GM18951 (cell line): ENCODE measurements around the gene ANKS1A.

Experiments
- POLR2A ChIP-seq: IDR thresholded peaks from 4 replicates; pipeline ENCODE4 v1.6.1; 2011; ENCODE audit warnings: mild to moderate bottlenecking; ENCODE audit not compliant: insufficient read length, insufficient read depth; ENCODE audit errors: extremely low read depth
- in situ Hi-C: fragments of 300-500 bp; cut with MboI; formaldehyde crosslinking; loops from one replicate; pipeline ENCODE4 v1.12.0; 2022; ENCODE audit warnings: low sequenced_read_pairs, mixed read lengths, inconsistent platforms; ENCODE audit not compliant: unreplicated experiment

ANKS1A gene

DNA sequence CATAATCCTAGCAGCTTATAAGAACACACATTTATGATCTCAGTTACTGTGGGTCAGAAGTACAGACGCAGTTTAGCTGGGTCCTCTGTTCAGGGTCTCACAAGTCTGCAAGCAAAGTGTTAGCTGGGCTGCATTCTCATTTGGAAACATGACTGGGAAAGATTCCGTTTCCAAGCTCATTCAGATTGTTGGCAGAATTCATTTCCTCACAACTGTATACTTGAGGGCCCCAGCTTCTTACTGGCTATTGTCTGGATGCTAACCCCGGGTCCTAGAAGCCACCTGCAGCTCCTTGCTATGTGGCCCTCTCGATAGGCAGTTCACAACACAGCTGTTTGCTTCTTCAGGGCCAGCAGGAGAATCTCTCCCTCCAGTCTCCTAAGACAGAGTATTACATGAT, 239.0 kb downstream of the ANKS1A start:
- no peak for TF ChIP-seq POLR2A
- in situ Hi-C loops, result no loop called here

DNA sequence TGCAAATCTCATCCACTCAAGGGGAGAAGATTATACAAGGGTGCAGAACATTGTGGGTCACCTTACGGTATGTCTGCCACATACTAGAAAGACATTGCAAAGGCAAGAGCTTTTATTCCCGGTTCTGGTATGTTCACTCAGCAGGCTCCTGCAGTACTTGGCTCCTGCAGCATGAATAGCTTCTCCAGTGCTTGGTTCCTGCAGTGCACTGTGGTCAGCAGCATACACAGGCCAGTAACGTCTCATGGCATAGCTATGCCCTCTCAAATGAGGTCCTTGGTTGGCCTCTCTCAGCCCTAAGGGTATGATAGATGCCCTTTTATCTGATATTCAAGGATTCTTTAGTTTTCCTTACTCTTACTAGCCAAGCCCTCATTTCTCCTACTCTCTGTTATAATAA, 239.4 kb downstream of the ANKS1A start:
- in situ Hi-C loops, result no loop called here
- no peak for TF ChIP-seq POLR2A

DNA sequence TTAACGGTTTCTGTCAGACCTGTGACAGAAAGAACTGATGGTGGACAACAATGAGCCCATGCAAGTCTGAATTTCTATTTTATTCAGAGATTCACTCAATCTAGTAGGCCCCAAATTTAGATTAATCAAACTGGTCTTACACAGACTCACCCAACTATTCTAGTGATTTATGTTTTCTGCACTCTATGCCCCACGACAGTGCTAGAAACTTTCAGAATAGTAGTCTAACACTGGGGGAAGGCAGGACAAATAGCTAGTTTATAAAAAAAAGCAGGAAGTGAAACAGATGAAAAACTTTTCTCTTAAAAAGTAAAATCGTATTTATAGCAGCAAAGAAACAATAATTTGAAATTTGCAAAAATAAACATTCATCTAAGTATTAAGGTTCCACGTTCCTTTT, 247.1 kb downstream of the ANKS1A start:
- in situ Hi-C loops, result loop anchor here (5.0 kb wide), 1 partner anchor 144 kb away; no protein-coding TSS in a partner anchor

DNA sequence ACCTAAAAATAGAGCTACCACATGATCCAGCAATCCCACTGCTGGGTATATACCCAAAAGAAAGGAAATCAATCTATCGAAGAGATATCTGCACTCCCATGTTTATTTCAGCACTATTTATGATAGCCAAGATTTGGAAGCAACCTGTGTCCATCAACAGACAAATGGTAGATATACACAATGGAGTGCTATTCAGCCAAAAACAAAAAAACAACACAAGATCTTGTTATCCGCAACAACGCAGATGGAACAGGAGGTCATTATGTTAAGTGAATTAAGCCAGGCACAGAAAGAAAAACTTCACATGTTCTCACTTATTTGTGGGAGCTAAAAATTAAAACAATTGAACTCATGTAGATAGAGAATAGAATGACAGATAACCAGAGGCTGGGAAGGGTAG, 249.1 kb downstream of the ANKS1A start:
- in situ Hi-C loops, result loop anchor here (5.0 kb wide), 1 partner anchor 146 kb away; no protein-coding TSS in a partner anchor

More for the DNA sequence above, 247.1 kb downstream of the ANKS1A start:
- TF ChIP-seq POLR2A, result no peak

DNA sequence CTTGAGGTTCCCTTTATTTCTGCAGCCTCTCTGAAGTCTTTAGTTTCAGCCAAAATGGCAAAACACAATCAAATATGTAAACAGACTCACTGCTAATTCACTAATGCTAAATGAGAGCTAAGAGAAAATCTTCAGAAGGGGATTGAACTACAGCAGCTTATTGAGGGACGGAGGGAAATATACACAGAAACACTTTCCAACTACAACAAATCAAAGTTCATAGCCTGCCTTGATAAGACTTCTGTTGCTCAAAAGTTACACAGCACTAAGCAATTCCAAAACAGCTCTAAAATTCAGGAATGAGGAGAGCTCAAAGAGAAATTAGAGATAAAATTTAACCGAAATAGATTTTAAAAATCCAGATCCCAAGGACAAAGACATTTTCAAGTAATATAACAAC, 250.4 kb downstream of the ANKS1A start:
- in situ Hi-C loops, result loop anchor here (5.0 kb wide), 1 partner anchor 147 kb away; no protein-coding TSS in a partner anchor
- TF ChIP-seq POLR2A, result no peak

DNA sequence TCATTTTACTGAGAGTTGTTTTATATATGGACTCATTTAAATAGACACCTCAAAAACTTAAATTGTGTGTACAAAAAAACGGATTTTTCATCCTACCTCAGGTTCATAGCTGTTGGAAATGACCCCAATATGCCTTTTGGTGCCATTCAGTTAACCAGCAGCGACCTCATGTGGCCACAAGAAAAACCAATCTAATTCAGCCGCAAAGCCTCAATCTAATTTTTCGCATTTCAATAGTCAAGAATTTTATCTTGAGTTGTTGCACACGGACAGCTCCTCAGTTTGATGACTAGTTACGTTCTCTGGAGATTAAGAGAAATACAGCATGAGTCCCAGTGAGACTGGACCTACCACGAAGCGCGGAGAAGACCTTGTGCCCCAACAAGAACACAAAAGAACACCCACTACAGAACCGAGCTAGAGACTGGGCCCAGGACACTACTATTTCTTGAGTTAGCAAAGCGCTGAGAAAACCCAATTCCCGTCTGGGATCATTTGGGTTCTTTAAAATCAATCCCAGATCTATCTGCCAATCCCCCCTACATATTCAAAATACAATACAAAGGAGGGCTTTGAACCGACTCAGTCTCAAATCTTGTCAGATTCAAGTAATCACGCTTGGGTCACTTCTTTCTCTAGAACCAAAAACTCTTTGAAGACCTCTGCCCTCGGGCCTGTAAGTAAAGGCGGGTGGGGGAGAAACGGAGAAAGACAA, 251.0 kb downstream of the ANKS1A start:
- no peak for TF ChIP-seq POLR2A
- in situ Hi-C loops, result loop anchor here (5.0 kb wide), 1 partner anchor 148 kb away; no protein-coding TSS in a partner anchor

DNA sequence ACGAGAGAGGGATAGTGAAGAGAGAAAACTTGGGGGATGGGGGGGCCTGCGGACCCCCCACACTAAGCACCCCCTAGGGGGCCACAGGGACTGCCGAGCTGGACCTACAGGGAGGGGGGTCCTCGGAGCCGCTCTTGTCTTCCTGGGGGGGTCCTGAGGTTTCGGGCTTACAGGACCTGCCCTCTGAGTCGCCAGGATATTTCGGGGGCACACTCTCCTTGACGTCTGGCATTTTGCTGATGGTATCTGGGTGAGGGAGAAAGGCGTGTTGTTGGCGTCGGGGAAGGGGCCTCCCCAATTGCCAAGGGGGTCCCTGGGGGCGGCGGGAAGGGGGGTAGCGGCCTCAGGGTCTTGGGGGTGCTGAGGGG, 251.6 kb downstream of the ANKS1A start:
- in situ Hi-C loops, result no loop called here
- TF ChIP-seq POLR2A, result no peak
